ENCODE data around the gene PTPMT1. TPM values are rescaled to one million over a fixed set of nuclear protein-coding genes. Genes with fewer than 3 reads are reported as not detected.

The PTPMT1 gene
- polyA plus RNA-seq, 1 donor from 2014 or later: 2.7 TPM

- TF ChIP-seq MXI1 (conservative IDR thresholded peaks at IDR 0.05; ENCODE audit: poor library complexity, severe bottlenecking) (no peak), RAD21 (conservative IDR thresholded peaks at IDR 0.05) (no peak), EZH2 (IDR thresholded peaks at IDR 0.05; ENCODE audit: borderline replicate concordance, insufficient read depth, low read length, poor library complexity, severe bottlenecking) (no peak), POLR2AphosphoS5 (IDR thresholded peaks at IDR 0.05) (no peak), SMC3 (conservative IDR thresholded peaks at IDR 0.05; ENCODE audit: poor library complexity) (no peak), REST (IDR thresholded peaks at IDR 0.05; ENCODE audit: borderline replicate concordance) (no peak), EP300 (conservative IDR thresholded peaks at IDR 0.05; ENCODE audit: poor library complexity, severe bottlenecking) (no peak), TAF1 (IDR thresholded peaks at IDR 0.05; ENCODE audit: low read depth) (no peak)
- TF ChIP-seq, protein P1, sequence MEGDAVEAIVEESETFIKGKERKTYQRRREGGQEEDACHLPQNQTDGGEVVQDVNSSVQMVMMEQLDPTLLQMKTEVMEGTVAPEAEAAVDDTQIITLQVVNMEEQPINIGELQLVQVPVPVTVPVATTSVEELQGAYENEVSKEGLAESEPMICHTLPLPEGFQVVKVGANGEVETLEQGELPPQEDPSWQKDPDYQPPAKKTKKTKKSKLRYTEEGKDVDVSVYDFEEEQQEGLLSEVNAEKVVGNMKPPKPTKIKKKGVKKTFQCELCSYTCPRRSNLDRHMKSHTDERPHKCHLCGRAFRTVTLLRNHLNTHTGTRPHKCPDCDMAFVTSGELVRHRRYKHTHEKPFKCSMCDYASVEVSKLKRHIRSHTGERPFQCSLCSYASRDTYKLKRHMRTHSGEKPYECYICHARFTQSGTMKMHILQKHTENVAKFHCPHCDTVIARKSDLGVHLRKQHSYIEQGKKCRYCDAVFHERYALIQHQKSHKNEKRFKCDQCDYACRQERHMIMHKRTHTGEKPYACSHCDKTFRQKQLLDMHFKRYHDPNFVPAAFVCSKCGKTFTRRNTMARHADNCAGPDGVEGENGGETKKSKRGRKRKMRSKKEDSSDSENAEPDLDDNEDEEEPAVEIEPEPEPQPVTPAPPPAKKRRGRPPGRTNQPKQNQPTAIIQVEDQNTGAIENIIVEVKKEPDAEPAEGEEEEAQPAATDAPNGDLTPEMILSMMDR (IDR thresholded peaks at IDR 0.05; ENCODE audit: poor library complexity, severe bottlenecking): no peak
- H3K9me2 ChIP-seq (ENCODE audit: insufficient read depth, low read length): no peaks in the 10 kb centered on the region
- H2AFZ ChIP-seq (ENCODE audit: low read depth, low read length): no peak overlapping the region
- H3K9me3 ChIP-seq (ENCODE audit: low read length): no peaks in the 10 kb centered on the region
- H3K27me3 ChIP-seq (ENCODE audit: insufficient read depth, low read depth, low read length): no peaks in the 10 kb centered on the region
- H3F3A ChIP-seq (ENCODE audit: insufficient read depth, low read length, poor library complexity, severe bottlenecking): no peaks in the 10 kb centered on the region
- H4K20me1 ChIP-seq (ENCODE audit: insufficient read depth): no peaks in the 10 kb centered on the region
- peak overlapping the region; percentile 90 for H3K4me2 ChIP-seq (ENCODE audit: low read length)
- H3K9ac ChIP-seq (ENCODE audit: low read length): peak overlapping the region; percentile 86
- H3K79me2 ChIP-seq (replicated peaks; ENCODE audit: insufficient read depth, low read length): peaks cover 44% of the 10 kb centered on the region
- peaks cover 4% of the 10 kb centered on the region for H3K36me3 ChIP-seq (ENCODE audit: insufficient read depth, low read length)
- peak overlapping the region; percentile 92 for H3K4me3 ChIP-seq (ENCODE audit: low read length)
- peak overlapping the region; percentile 96 for H3K27ac ChIP-seq (ENCODE audit: low read length)
Measured at GRCh38 chr11:47577460-47578041, 12.2 kb downstream of the PTPMT1 start.

- peaks cover 4% of the 10 kb centered on the region for H3K36me3 ChIP-seq (ENCODE audit: insufficient read depth, low read length)
- H3K27me3 ChIP-seq (ENCODE audit: insufficient read depth, low read depth, low read length): no peaks in the 10 kb centered on the region
- H3K27ac ChIP-seq (ENCODE audit: low read length): peak within 1 kb of the TSS; percentile 96
- peak within 1 kb of the TSS; percentile 92 for H3K4me3 ChIP-seq (ENCODE audit: low read length)
- H3K9me2 ChIP-seq (ENCODE audit: insufficient read depth, low read length): no peaks in the 10 kb centered on the region
- peak within 1 kb of the TSS; percentile 65 for H2AFZ ChIP-seq (ENCODE audit: low read depth, low read length)
- peak within 1 kb of the TSS; percentile 86 for H3K9ac ChIP-seq (ENCODE audit: low read length)
- H4K20me1 ChIP-seq (ENCODE audit: insufficient read depth): no peaks in the 10 kb centered on the region
- peak within 1 kb of the TSS; percentile 98 for H3K4me2 ChIP-seq (ENCODE audit: low read length)
- peak; percentile 93 for TF ChIP-seq TAF1 (IDR thresholded peaks at IDR 0.05; ENCODE audit: low read depth)
- peak; percentile 89 for TF ChIP-seq MXI1 (conservative IDR thresholded peaks at IDR 0.05; ENCODE audit: poor library complexity, severe bottlenecking)
- TF ChIP-seq RAD21 (conservative IDR thresholded peaks at IDR 0.05): peak; percentile 64
- peak; percentile 84 for TF ChIP-seq EP300 (conservative IDR thresholded peaks at IDR 0.05; ENCODE audit: poor library complexity, severe bottlenecking)
- TF ChIP-seq POLR2AphosphoS5 (IDR thresholded peaks at IDR 0.05): peak; percentile 98
- TF ChIP-seq REST (IDR thresholded peaks at IDR 0.05; ENCODE audit: borderline replicate concordance): peak; percentile 96
- TF ChIP-seq EZH2 (IDR thresholded peaks at IDR 0.05; ENCODE audit: borderline replicate concordance, insufficient read depth, low read length, poor library complexity, severe bottlenecking): no peak
- TF ChIP-seq, protein P1 (IDR thresholded peaks at IDR 0.05; ENCODE audit: poor library complexity, severe bottlenecking): no peak
- TF ChIP-seq SMC3 (conservative IDR thresholded peaks at IDR 0.05; ENCODE audit: poor library complexity): peak; percentile 71
- peaks cover 44% of the 10 kb centered on the region for H3K79me2 ChIP-seq (replicated peaks; ENCODE audit: insufficient read depth, low read length)
- no peaks in the 10 kb centered on the region for H3F3A ChIP-seq (ENCODE audit: insufficient read depth, low read length, poor library complexity, severe bottlenecking)
- H3K9me3 ChIP-seq (ENCODE audit: low read length): no peaks in the 10 kb centered on the region
Measured at GRCh38 chr11:47578524-47579494, 13.4 kb downstream of the PTPMT1 start, which contains the start of the genes KBTBD4 and NDUFS3. Gene KBTBD4 (minus strand): TSS chr11:47578970. CDS start chr11:47578951, 19 bp downstream. Gene NDUFS3 (plus strand): TSS chr11:47579074. CDS start chr11:47579092, 18 bp downstream.

All from neural cell (in vitro differentiated cells).